Activated T-cell treated with anti-CD3 and anti-CD28 coated beads, Interleukin-2, amount 50 U/mL, for 48 hours (primary cell): ENCODE data around the gene SPOUT1.

Source experiments
- DNase-seq, 2 experiments: peaks; one replicate each; pipeline ENCODE4 v3.0.0-alpha.2; 2020

Gene SPOUT1

GRCh38 chr9:128835246-128836210 is 5.9 kb upstream of the SPOUT1 start:
- DNase-seq = no peak

DNA sequence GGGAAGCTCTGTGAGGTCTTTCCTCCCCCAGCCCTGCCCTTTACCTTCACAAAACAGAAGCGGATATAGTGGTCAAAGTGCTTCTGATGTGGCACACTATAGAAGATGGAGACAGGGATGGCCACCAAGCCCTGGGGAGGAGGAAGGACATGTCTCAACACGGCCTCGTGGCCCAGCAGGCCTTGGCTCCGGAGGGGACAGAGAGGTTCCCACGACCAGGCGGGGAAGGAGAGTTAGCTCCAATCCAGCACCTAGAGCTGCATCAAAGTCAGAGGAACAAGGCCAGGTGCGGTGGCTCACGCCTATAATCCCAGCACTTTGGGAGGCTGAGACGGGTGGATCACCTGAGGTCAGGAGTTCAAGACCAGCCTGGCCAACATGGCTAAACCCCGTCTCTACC is 4.1 kb upstream of the SPOUT1 start:
- no peak for DNase-seq

DNA sequence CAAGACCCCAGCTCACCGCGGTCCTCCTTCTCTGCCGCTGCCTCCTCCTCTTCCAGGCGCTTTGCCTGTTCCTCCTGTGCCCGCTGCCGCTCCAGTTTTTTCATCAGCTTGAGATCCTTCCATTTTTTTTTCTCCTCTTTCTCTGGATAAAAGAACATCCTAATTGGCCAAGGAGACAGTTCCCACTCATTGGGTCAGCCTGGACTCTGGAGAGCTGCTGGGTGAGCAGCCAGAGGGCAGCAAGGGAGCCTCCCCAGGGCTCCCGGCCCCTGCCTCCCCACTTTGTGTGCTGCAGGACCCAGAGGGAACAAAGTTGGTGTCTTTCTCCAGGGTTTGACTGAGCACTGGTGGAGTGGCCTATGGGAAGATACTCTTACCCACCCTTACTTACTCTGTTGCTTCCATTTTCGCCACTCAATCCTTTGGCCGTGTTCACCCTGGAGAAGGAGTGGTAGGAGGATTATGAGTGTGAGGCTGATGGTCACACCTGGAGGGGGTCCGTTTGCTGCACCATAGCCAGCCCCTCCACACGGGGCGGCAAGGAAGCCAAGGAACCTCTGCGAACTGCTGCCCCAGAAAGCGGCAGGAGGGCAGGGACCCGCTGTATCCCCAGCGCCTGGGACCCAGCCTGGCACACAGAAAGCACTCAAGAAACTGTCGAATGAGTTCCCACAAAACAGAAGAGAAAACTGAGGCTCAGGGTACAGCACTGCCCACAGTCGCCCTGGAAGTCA is 708 bp downstream of the SPOUT1 start:
- no peak for DNase-seq

DNA sequence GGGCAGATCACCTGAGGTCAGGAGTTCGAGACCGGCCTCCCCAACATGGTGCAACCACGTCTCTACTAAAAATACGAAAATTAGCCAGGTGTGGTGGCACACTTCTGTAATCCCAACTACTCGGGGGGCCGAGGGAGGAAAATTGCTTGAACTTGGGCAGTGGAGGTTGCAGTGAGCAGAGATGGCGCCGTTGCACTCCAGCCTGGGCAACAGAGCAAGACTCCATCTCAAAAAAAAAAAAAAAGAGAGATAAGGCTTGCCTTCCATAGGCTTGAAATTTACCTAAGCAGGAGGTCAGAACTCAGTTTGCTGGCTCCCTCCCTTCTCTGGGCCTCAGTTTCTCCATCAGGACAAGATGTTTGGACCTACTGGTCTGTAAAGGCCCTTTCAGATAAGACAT is 1.3 kb downstream of the SPOUT1 start:
- no peak for DNase-seq

- no peak for DNase-seq
These were observed 3.5 kb downstream of the SPOUT1 start for GRCh38 chr9:128825923-128826700.

DNA sequence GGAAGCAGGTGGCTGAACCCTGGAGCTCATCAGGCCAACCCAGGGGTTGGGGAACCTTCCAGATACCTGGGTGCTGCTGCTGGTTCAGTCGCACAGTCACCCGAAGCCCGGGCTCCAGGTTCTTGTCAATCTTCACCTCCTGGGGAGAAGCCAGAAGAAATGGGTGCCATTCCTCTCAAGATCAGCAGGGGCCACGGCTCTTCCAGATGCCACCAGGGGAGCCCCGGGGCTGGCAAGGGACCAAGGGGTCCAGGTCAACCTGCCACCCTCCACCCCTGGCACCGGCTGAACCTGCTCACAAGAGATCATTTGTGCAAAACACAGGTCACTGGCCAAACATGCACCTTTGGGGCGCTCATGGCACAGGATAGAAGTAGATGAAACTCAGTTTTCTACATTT is 4.7 kb downstream of the SPOUT1 start:
- DNase-seq = no peak

- DNase-seq = no peak
These were observed 5.6 kb downstream of the SPOUT1 start for GRCh38 chr9:128823903-128824406.

- no peak for DNase-seq
These were observed 6.2 kb downstream of the SPOUT1 start for GRCh38 chr9:128823362-128823902.

GRCh38 chr9:128822407-128823042 is 7.1 kb downstream of the SPOUT1 start:
- DNase-seq = no peak

DNA sequence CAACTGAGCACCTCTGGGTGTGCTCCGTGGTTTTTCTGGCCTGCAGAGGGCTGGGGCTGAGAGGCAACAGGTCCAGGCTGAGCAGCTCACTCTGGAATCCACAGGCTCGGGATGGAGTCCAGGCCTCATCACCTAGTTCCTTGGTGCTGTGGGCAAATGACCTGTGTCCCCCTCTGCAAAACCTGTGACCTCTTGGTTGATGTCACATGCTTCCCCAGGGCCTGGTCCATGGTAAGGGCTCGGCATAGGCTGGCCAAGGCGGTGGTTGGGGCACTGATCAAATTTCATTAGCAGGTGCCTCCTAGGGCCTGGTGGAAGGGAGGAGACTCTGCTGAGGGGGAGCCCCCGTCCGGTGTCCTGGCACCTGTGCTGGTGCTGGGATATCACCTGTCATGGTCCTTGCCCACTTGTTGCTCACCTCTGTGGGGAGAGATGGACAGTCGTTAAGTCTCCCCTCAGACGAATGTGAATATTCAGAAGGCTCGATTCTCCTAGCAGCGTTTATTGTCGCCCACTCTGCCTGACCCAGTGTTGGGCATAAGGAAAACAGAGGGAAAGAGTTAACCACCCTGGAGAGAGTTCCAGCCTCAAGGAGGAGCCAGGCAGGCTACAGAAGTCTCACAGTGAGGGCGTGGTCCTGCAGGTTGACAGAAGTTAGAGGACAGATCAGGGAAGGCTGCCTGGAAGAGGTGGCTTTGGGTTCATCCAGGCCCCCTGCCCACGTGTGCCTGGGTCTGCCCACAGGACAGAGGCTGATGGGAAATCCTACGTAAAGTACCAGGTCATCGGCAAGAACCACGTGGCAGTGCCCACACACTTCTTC is 7.8 kb downstream of the SPOUT1 start:
- no peak for DNase-seq

GRCh38 chr9:128820665-128821583 is 8.7 kb downstream of the SPOUT1 start:
- no peak for DNase-seq

DNA sequence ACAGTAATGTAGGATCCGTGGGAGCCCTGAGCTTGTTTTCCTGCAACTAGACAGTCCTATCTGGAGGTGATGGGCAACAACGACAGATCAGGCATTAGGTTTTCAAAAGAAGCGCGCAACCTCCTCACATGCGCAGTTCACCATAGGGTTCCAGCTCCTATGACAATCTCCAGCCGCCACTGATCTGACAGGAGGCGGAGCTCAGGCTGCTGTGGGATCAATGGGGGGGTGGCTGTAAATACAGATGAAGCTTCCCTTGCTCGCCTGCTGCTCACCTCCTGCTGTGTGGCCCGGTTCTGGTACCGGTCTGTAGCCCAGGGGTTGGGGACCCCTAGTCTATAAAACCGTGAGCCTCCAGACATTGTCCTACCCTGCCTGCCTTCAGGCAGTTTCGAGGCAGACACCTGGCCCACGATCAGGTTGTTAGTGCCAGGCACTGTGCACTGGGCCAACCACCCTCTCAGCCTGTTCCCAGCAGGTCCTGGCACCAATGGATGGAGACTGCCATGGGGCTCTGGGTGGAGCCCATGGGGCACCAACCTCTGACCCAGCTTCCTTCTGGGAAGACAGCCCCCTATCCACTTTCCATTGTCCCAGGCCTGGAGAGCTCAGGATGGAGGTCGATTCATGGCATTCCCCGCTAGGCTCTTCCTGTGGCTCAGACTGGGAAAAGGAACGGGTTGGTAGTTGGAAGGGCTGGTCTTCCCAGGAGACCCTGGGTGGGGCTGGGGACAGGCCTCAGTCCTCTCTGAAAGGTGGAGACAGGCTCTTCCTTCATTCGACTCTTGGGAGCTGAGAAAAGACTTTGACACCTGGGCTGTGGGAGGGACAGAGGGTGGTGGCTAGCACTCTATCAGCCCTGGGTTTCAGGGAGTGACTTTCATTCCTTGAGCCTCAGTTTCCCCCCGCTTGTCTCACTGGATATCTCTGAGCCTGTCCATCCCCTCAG is 9.6 kb downstream of the SPOUT1 start:
- no peak for DNase-seq

GRCh38 chr9:128818839-128819715 is 10.5 kb downstream of the SPOUT1 start:
- peak; percentile 59 to 68 for DNase-seq

DNA sequence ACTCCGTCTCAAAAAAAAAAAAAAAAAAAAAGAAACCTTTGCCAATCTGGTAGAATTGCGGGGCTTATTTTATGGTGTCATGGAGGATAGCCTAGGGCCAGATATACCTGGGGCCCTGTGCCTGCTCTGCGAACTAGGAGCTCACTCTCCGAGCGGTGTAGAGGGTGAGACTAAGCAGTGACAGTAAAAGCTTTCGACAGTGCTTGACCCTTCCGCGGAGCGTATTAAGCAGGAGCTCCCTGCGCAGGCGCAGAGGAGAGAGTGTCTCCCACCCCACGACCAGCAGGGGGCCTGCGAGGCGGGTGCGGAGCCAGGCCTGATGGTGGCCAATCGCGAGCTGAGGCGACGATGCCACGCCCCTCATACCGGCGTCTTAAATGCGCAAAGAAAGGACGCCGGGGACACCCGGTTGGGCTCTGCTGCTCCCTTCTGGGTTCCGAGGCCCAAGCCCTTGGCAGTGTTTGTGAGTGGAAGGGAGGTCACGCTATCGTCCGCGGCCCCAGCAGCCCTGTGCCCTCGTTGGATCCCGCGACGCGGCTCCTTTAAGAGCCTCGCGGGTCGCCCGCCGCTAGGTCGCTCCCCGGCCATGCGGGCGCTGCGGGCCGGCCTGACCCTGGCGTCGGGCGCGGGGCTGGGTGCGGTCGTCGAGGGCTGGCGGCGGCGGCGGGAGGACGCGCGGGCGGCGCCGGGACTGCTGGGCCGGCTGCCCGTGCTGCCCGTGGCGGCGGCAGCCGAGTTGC is 11.3 kb downstream of the SPOUT1 start, which contains the start of gene ENDOG:
ENDOG (plus strand) TSS at position 402 of the 740 bp plus-strand sequence; CDS start at position 587, 185 bp downstream.
- peak; percentile 100 for DNase-seq

DNA sequence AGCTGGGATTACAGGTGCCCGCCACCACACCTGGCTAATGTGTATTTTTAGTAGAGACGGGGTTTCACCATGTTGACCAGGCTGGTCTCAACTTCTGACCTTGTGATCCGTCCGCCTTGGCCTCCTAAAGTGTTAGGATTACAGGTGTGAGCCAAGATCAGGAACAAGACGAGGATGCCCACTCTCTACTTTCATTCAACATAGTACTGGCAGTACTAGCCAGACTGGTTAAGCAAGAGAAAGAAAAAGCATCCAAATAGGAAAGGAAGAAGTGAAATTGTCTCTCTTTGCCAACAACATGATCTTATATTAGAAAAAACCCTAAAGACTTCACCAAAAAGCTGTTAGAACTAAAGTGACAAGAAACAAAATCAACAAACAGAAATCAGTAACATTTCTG is 18.7 kb downstream of the SPOUT1 start:
- no peak for DNase-seq

DNA sequence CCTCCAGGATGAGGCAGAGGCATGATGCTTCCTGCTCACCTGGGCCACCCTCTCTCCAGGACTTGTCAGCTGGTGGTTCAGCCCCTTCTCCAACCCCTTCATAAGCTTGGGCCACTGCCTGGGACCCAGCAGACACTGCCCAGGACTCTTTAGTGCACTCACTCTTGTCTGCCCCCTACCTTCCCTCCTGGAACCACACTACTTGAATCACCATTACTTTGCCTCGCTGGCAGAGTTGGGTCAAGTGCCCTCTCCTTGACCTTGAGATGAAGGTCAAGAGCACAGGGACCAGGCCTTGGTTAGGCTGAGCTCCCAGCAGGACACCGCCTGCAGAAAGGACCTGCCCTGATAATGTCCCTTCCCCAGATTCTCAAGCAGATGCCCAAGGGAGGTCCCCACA is 19.8 kb downstream of the SPOUT1 start:
- no peak for DNase-seq

DNA sequence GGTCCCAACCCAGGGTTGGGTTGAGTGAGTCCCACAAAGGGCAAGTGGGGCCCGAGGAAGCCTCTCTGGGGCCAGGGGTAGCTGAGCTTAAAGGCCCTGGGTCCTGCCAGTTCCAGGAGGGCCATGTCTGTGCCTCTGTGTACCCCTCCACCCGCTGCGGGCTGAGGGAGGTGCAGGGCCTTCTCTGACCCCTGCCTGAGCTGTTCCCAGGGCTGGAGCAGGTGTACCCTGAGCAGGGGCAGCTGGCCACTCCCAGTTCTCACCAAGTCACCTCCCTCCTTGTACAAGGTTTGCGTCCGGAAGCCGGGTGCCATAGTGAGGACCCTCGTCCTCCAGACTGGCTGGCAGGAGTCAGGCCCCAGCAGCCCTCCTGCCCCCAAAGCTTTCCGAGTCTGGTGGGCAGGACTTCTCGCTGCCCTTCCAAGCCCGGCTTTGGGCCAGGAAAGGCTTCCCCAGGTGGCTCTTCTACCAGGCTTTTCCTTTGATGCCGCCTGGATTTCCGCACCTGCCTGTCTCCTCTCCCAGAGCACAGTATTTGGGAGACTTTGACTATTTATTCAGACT is 20.5 kb downstream of the SPOUT1 start:
- no peak for DNase-seq
